ENCODE results near the gene COL26A1.
"Not testable (repeated sequence)": the region's sequence is repeated elsewhere in the genome, so short reads cannot be mapped to it uniquely, and the experiment has no call there.

The COL26A1 gene

DNA sequence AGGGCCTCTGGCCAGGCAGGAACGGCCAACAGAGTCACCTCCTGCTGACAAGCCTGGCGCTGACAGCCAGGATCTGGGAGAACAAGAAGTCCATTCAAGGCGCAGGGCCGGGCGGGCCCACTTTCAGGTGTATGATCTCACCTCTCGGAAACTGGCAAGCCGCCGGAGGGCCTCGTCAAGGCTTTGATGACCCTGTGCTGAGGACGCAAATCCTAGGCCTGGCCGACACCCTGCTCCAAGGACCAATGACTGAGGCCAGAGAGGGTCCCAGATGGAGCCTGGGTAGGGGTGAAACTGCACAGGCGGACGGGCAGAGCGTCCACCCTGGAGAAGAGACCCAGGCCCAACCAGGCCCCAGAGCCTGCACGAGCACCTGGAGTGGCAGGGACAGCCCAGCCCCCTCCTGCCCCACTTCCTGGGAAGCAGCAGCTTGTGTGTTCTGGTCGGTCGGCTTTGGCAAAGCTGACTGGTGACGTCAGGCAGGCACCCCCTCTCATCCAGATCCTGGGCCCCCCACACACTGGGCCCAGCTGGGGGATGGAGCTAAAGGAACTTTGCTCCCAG lies 235.8 kb downstream of the COL26A1 start:
- DNase-seq (ENCODE audit: low spot score), result no peak

DNA sequence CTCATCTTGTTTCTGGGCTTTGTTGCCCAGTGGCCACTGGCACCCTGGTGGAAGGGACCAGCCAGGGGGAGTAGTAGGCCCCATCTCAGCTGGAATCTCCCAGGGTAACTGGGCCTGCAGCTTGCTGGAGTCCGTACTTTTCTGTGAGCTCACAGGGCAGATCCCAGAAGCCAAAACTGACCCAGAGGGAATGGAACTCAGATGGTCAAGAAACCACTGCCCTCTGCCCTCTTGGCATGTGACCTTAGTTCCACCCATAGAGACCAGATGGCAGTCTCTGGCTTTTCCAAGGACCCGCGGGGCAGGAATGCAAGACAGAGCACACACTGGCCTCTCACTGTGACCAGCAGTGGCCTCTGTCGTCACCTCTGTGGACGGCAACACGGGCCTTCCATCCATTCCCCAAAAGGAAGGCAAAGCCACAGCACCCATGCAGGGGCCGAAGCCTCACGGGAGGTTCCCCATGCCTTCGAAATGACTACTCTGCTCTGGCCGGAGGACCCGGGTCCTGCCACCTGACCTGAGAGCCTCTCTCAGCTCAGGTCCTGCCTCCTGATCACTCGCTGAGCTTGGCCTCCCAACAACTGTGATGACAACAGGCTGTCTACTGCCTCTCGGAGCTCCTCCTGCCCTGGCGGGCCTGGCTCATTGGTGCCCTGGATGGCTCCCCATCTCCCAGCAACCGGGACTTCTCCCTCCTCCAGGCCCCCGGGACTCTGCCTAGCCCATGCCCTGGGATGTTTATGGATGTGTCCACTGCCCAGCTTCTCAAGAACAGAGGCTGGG lies 236.5 kb downstream of the COL26A1 start:
- no peak for DNase-seq (ENCODE audit: low spot score)

DNA sequence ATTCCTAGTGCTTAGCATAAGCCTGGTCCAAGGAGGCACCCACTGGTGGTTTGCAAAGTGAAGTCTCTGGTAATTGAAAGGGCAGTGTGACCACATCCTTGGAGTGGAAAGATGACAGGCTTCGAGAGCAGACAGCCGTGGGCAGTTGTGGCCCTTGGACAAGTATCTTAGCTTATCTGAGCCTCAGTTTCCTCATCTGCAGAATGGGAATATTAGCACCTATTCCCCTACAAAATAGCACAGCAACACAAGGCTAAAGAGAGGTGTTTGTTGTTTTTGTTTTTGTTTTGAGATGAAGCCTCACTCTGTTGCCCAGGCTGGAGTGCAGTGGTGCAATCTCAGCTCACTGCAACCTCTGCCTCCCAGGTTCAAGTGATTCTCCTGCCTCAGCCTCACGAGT lies 237.1 kb downstream of the COL26A1 start:
- DNase-seq (ENCODE audit: low spot score), result no peak

DNA sequence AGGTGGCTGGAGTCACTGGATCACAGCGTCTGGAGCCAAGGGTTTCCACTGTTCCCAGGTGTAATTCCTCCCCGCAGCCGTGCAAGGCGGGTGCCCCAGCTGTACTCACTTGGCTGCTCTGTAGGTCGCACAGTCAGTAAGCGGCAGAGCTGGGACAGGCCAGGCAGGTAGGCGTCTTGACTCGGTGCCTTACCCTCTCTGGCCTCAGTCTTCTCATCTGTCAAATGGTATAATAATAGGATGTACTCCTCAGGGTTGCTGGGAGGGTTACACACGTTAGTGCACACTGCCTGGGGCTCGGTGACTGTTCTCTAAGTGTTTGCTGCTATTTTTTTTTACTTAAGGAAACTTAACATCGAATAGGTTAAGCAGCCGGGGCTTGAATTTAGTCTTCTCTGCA lies 239.4 kb downstream of the COL26A1 start:
- DNase-seq (ENCODE audit: low spot score), result no peak

DNA sequence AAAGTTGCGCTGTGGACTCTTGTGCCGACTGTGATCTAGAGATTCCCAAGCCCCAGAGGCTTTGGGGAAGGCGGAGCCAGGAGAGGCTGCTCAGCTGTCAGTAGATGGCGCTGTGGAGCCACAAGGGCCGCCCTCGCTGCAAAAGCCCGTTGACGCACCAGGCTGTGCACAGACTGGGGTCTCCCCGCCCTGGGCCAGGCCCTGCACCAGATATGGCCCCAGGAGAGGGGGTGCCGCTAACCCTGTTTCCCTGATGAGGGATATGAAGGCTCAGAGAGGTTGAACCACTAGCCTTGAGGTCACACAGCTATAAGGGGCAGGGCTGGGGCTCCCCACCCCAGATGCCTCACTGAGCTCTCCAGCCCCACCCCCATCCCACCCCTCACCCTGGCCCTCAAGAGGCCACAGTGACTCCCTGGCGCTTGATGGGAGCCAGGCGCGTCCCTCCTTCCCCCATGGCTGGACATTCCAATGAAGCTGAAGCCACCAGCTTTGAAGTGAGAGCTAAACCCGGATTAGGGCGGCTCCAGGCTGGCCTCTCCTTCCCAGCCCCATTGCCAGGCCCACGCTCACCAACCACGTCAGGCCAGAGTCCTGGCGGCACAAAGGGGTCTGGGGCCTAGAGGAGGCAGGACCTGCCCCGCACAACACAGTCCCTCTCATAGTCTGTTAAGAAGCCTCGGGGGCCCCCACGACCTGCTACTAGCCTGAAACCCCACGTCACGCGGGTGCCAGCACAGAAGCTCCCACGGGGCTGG lies 240.0 kb downstream of the COL26A1 start:
- DNase-seq (ENCODE audit: low spot score), result peak; percentile 84

DNA sequence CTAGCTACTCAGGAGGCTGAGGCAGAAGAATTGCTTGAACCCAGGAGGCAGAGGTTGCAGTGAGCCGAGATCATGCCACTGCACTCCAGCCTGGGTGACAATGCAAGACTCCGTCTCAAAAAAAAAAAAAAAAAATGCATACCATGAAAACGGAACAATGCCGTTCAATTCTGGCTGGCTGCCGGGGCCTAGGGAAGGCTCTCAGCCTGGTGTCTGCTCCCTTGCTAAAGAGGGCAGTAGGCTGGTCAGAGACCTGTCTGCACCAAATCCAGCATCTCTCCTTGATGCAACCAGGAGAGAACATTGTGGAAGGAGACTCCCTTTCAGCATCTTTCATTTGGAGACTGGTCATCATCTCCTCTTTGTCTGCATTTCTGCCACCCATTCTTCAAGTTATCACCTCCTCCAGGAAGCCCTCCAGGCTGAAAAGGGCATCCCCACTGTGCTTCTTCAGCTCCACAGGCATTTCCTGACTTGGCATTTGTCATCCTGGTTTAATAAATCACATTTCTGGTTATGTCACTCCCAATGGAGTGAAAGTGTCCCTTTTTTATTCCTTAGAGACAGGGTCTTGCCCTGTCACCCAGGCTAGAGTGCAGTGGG lies 241.8 kb downstream of the COL26A1 start:
- no peak for DNase-seq (ENCODE audit: low spot score)

DNA sequence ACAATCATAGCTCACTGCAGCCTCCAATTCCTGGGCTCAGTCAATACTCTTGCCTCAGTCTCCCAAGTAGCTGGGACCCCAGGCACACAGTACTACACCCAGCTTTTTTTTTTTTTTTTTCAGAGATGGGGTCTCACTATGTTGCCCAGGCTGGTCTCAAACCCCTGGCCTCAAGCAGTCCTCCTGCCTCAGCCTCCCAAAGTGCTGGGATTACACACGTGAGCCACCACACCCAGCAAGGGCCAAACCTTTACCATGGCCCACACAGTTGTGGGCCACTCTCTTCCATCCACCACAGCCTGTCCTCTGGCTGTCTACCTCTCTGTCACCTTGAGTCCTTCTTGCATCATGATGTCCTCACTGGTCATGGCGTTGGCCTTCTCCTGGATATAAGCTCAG lies 242.3 kb downstream of the COL26A1 start:
- not testable (repeated sequence) for DNase-seq (ENCODE audit: low spot score)

DNA sequence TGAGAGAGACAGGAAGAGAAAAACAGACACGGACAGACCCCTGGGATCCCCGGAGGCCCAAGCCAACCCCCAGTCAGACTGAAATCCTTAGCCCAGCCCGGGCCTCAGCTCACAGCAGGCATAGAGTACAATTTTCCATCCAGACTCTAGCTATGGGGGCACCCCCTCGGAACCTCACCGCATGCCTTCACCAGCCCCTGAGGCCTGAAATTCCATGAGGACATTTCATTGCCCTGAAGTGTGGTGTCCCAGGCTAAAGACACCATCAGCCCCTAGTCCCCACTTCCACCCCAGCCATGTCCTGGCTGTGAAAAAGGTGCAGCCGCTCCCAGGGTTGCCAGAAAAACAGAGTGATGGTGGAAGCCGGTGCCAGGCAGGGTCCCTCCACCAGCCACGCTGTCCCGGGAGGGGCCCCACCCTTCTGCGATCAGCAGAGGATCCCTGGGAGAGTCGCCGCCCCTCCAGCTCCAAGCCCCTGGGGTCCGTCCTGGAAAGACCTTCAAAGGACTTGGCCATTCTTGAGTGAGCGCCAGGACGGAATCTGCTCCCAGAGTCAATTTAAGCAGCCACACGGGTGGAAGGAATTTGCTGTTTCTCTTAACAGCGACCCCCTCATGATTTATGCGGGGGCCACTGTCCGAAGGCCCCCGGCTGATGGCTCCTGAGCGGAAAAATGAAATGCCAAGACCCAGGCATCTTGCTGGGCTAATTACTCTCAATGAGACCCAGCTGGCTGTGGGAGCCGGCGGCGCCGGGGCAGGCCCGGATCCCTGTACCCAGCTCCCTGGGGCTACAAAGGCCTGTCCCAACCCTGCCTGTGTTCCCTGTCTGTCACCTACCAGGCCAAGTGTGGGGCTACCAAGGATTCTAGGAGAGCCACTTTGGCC lies 243.2 kb downstream of the COL26A1 start:
- no peak for DNase-seq (ENCODE audit: low spot score)

DNA sequence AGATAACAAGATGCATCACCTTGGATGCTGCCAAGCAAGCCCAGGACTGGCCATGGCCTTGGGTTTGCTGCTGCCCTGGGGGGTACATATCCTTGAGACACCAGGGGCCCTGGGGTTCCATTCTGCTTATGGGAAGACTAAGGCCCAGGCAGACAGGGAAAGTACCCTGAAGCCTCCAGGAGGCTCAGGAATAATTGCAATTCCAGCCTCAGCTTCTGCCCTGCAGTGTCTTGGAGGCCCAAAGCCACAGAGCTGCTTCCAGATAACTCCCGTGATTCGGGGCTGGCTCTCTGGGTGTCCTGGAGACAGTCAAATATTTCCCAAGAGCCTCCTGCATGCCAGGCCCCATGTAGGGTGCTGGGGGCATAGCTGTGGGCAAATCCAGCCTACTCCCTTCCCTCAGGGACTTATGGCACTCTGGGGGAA lies 243.8 kb downstream of the COL26A1 start:
- DNase-seq (ENCODE audit: low spot score), result no peak
